Measurements from ENCODE around the gene SLC35E1. TPM values are rescaled to one million over a fixed set of nuclear protein-coding genes. Genes with fewer than 3 reads are reported as not detected.

SLC35E1 gene
- total RNA-seq, 1 donor from 2014 or later: 24.7 TPM

- Histone ChIP-seq H3K27me3 (ENCODE audit: control insufficient read depth, insufficient read depth, low read length) (no peaks in the 10 kb centered on the region), H3K36me3 (ENCODE audit: control insufficient read depth, insufficient read depth, low read length) (peaks cover 5% of the 10 kb centered on the region), H3K4me3 (ENCODE audit: low read depth, low read length) (no peak overlapping the region)
- TF ChIP-seq CTCF (IDR thresholded peaks at IDR 0.05; ENCODE audit: insufficient read depth, low read length, severe bottlenecking): no peak
- DNase-seq (ENCODE audit: low read depth): no peak
- no peak for FAIRE-seq
Observed at GRCh38 chr19:16581971-16582343, 9.7 kb upstream of the SLC35E1 start.

- FAIRE-seq: no peak
- H3K36me3 ChIP-seq (ENCODE audit: control insufficient read depth, insufficient read depth, low read length): peaks cover 5% of the 10 kb centered on the region
Observed at GRCh38 chr19:16581145-16581970, 9.1 kb upstream of the SLC35E1 start.

GRCh38 chr19:16579381-16579780, 7.2 kb upstream of the SLC35E1 start:
- TF ChIP-seq CTCF (IDR thresholded peaks at IDR 0.05; ENCODE audit: insufficient read depth, low read length, severe bottlenecking): no peak
- no peak for FAIRE-seq
- no peak for DNase-seq (ENCODE audit: low read depth)
- Histone ChIP-seq H3K36me3 (ENCODE audit: control insufficient read depth, insufficient read depth, low read length) (peaks cover 10% of the 10 kb centered on the region), H3K27me3 (ENCODE audit: control insufficient read depth, insufficient read depth, low read length) (no peaks in the 10 kb centered on the region), H3K4me3 (ENCODE audit: low read depth, low read length) (no peak overlapping the region)

More at GRCh38 chr19:16581145-16581970, 9.1 kb upstream of the SLC35E1 start:
- TF ChIP-seq CTCF (IDR thresholded peaks at IDR 0.05; ENCODE audit: insufficient read depth, low read length, severe bottlenecking): no peak
- no peak for DNase-seq (ENCODE audit: low read depth)
- Histone ChIP-seq H3K4me3 (ENCODE audit: low read depth, low read length) (no peak overlapping the region), H3K27me3 (ENCODE audit: control insufficient read depth, insufficient read depth, low read length) (no peaks in the 10 kb centered on the region)

- no peak for DNase-seq (ENCODE audit: low read depth)
- no peak for TF ChIP-seq CTCF (IDR thresholded peaks at IDR 0.05; ENCODE audit: insufficient read depth, low read length, severe bottlenecking)
- peaks cover 10% of the 10 kb centered on the region for H3K36me3 ChIP-seq (ENCODE audit: control insufficient read depth, insufficient read depth, low read length)
- no peak for FAIRE-seq
- no peaks in the 10 kb centered on the region for H3K27me3 ChIP-seq (ENCODE audit: control insufficient read depth, insufficient read depth, low read length)
- H3K4me3 ChIP-seq (ENCODE audit: low read depth, low read length): no peak overlapping the region
Observed at GRCh38 chr19:16577531-16577985, 5.3 kb upstream of the SLC35E1 start.

GRCh38 chr19:16576690-16577530, 4.7 kb upstream of the SLC35E1 start:
- no peak for TF ChIP-seq CTCF (IDR thresholded peaks at IDR 0.05; ENCODE audit: insufficient read depth, low read length, severe bottlenecking)
- no peak overlapping the region for H3K4me3 ChIP-seq (ENCODE audit: low read depth, low read length)
- peaks cover 8% of the 10 kb centered on the region for H3K36me3 ChIP-seq (ENCODE audit: control insufficient read depth, insufficient read depth, low read length)
- H3K27me3 ChIP-seq (ENCODE audit: control insufficient read depth, insufficient read depth, low read length): no peaks in the 10 kb centered on the region
- FAIRE-seq: no peak
- no peak for DNase-seq (ENCODE audit: low read depth)

All from bronchial epithelial cell (primary cell).